ENCODE results near the gene TOM1L1. TPM values are rescaled to one million over a fixed set of nuclear protein-coding genes. Genes with fewer than 3 reads are reported as not detected.

The TOM1L1 gene
- total and polyA plus RNA-seq, 2 of the 8 experiments (the other 6 are each of a cell fraction or from before 2014, with no cell fraction given): 47.0 to 60.8 TPM

DNA sequence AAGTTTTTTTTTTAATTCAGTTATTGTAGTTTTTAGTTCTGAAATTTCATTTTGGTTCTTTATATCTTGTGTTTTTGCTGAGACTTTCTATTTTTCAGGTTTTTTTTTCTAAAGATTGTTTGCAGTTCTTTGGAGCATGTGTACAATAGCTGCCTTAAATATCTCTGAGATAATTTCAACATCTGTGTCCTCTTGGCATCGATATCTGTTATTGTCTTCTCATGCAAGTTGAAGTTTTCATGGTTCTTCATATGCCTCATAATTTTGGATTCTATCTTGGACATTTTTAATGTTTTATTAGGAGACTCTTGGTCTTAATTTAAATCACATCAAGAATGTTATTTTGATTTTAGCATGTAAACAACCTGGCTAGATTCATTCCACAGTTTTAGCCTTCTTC is 45.0 kb downstream of the TOM1L1 start (continued):
- TF ChIP-seq EP300 (IDR thresholded peaks at IDR 0.05; ENCODE audit: borderline replicate concordance in 1 of 2, low read depth in 2 of 2, low read length in 2 of 2) (no peak), SRF (IDR thresholded peaks at IDR 0.05; ENCODE audit: low read depth, low read length) (no peak), YY1 (IDR thresholded peaks at IDR 0.05; ENCODE audit: low read depth, low read length) (no peak), RAD21 (IDR thresholded peaks at IDR 0.05 in 1 of 2, conservative IDR thresholded peaks at IDR 0.05 in 1 of 2; ENCODE audit: low read depth in 2 of 2, low read length in 2 of 2) (no peak)
